Endodermal cell (in vitro differentiated cells): ENCODE measurements around the gene POLR1E. TPM values are rescaled to one million over a fixed set of nuclear protein-coding genes. Genes with fewer than 3 reads are reported as not detected.
A peak's percentile ranks its signal among the peaks of the same experiment; 100 is the strongest.

Source experiments
- DNase-seq: peaks from one replicate; pipeline ENCODE4 v3.0.0-alpha.2; 2017
- H3K27ac ChIP-seq: 2 replicates; pipeline ENCODE4 v1.5.1; 2013; ENCODE audit warnings: mild to moderate bottlenecking, low read depth, low read length, moderate library complexity
- H3K27me3 ChIP-seq: 2 replicates; pipeline ENCODE4 v1.6.1; 2013; ENCODE audit warnings: mild to moderate bottlenecking, low read length, moderate library complexity; ENCODE audit not compliant: insufficient read depth, control insufficient read depth, poor library complexity, severe bottlenecking
- H3K36me3 ChIP-seq: 2 replicates; pipeline ENCODE4 v1.7.0; 2013; ENCODE audit warnings: mild to moderate bottlenecking, low read length, moderate library complexity; ENCODE audit not compliant: control insufficient read depth, insufficient read depth
- H3K4me1 ChIP-seq: one replicate; pipeline ENCODE4 v1.7.0; 2013; ENCODE audit warnings: low read length; ENCODE audit not compliant: control insufficient read depth, insufficient read depth
- H3K4me3 ChIP-seq: 2 replicates; pipeline ENCODE4 v1.5.1; 2013; ENCODE audit warnings: mild to moderate bottlenecking, low read length, moderate library complexity
- H3K9ac ChIP-seq: 2 replicates; pipeline ENCODE4 v1.6.1; 2013; ENCODE audit warnings: mild to moderate bottlenecking, low read length, moderate library complexity; ENCODE audit not compliant: poor library complexity, severe bottlenecking; ENCODE audit errors: extremely low read depth
- H3K9me3 ChIP-seq: 2 replicates; pipeline ENCODE4 v1.6.1; 2013; ENCODE audit warnings: mild to moderate bottlenecking, low read length, moderate library complexity; ENCODE audit not compliant: control insufficient read depth
- H3K27ac Mint-ChIP-seq: 2 replicates; pipeline ENCODE4 v1.8.0; 2020; ENCODE audit warnings: mixed read lengths
- H3K27me3 Mint-ChIP-seq: 2 replicates; pipeline ENCODE4 v1.8.0; 2021; ENCODE audit warnings: mild to moderate bottlenecking, mixed read lengths; ENCODE audit not compliant: insufficient read depth
- H3K36me3 Mint-ChIP-seq: 2 replicates; pipeline ENCODE4 v1.8.0; 2020; ENCODE audit warnings: low read depth, mixed read lengths
- H3K4me1 Mint-ChIP-seq: 2 replicates; pipeline ENCODE4 v1.8.0; 2020; ENCODE audit warnings: mixed read lengths
- H3K4me3 Mint-ChIP-seq: 2 replicates; pipeline ENCODE4 v1.8.0; 2020; ENCODE audit warnings: mild to moderate bottlenecking, moderate library complexity, mixed read lengths
- H3K9me3 Mint-ChIP-seq: 2 replicates; pipeline ENCODE4 v1.8.0; 2020; ENCODE audit warnings: mild to moderate bottlenecking, mixed read lengths
- WGBS, 2 experiments: methylation state at CpG; one replicate each; pipeline versions ENCODE4 v1.1.5 to v1.1.7; 2013; ENCODE audit warnings: missing lambda C conversion rate in 2 of 2, mixed read lengths in 1 of 2; ENCODE audit not compliant: insufficient coverage in 1 of 2, insufficient read length in 1 of 2; 5-methylcytosine and 5-hydroxymethylcytosine counted together
- total RNA-seq, 2 donors: library from RNA; stranded (reverse); fragmentation: NEBNext Ultra II Directional in 1 of 2; extraction: Animal tissue kit (Norgen Biotek cat#: 25700) in 1 of 2; gene quantifications; 2 replicates in 1 of 2; 3 replicates in 1 of 2; pipeline ENCODE4 v1.2.1, GENCODE V29; 2021
- TF ChIP-seq, protein P1 (sequence below): fragments of 200-600 bp; sonication (generic); conservative IDR thresholded peaks from 2 replicates; pipeline ENCODE4 v1.5.0; 2021; ENCODE audit warnings: antibody characterized with exemption, mild to moderate bottlenecking

The POLR1E gene
- total RNA-seq, 2 donors from 2014 or later, result 23.5 to 25.2 TPM

- no peak overlapping the region for H3K4me3 ChIP-seq
- H3K9me3 ChIP-seq, result no peaks in the 10 kb centered on the region
- Mint-ChIP-seq H3K4me1 (no peaks in the 10 kb centered on the region), H3K4me3 (no peak overlapping the region), H3K27ac (no peak overlapping the region), H3K27me3 (no peaks in the 10 kb centered on the region), H3K9me3 (no peaks in the 10 kb centered on the region), H3K36me3 (peaks cover 74% of the 10 kb centered on the region)
- no peaks in the 10 kb centered on the region for H3K4me1 ChIP-seq
- H3K27ac ChIP-seq, result no peak overlapping the region
- no peak overlapping the region for H3K9ac ChIP-seq
- WGBS, 2 experiments, result 98 to 100% methylated on average over 1 to 2 of the region's 2 CpGs
- H3K36me3 ChIP-seq, result peaks cover 61% of the 10 kb centered on the region
- H3K27me3 ChIP-seq, result no peaks in the 10 kb centered on the region
- TF ChIP-seq, protein P1, sequence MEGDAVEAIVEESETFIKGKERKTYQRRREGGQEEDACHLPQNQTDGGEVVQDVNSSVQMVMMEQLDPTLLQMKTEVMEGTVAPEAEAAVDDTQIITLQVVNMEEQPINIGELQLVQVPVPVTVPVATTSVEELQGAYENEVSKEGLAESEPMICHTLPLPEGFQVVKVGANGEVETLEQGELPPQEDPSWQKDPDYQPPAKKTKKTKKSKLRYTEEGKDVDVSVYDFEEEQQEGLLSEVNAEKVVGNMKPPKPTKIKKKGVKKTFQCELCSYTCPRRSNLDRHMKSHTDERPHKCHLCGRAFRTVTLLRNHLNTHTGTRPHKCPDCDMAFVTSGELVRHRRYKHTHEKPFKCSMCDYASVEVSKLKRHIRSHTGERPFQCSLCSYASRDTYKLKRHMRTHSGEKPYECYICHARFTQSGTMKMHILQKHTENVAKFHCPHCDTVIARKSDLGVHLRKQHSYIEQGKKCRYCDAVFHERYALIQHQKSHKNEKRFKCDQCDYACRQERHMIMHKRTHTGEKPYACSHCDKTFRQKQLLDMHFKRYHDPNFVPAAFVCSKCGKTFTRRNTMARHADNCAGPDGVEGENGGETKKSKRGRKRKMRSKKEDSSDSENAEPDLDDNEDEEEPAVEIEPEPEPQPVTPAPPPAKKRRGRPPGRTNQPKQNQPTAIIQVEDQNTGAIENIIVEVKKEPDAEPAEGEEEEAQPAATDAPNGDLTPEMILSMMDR, result no peak
- DNase-seq, result no peak
Measured at GRCh38 chr9:37522971-37523370, 37.2 kb downstream of the POLR1E start.

DNA sequence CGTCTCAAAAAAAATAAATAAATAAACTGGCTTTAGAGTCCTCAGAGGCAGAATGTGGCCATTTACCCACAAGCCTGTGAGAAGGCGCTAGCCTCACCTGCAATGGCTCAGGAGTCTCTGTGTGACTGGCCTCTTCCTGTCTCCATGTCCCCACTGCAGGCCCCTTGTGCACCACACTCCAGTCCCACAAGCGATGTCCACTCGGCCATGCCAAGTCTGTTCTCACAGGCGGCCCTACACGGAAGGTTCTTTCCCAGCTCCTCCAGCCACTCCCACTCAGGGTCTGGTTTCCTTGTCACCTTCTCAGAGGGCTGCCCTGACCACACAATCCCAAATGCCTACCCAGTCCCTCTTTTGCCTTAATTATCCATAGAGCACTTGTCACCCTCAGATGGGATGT is 38.2 kb downstream of the POLR1E start:
- H3K27ac ChIP-seq, result no peak overlapping the region
- H3K27me3 ChIP-seq, result no peaks in the 10 kb centered on the region
- no peak overlapping the region for H3K4me3 ChIP-seq
- TF ChIP-seq, protein P1, result no peak
- DNase-seq, result no peak
- no peak overlapping the region for H3K4me3 Mint-ChIP-seq
- H3K36me3 Mint-ChIP-seq, result peaks cover 74% of the 10 kb centered on the region
- WGBS, 2 experiments, result 84 to 95% methylated on average over 4 to 6 of the region's 6 CpGs
- H3K27ac Mint-ChIP-seq, result peak overlapping the region; percentile 59
- H3K9me3 ChIP-seq, result no peaks in the 10 kb centered on the region
- H3K4me1 ChIP-seq, result no peaks in the 10 kb centered on the region
- no peak overlapping the region for H3K9ac ChIP-seq
- H3K4me1 Mint-ChIP-seq, result no peaks in the 10 kb centered on the region
- H3K27me3 Mint-ChIP-seq, result no peaks in the 10 kb centered on the region
- H3K36me3 ChIP-seq, result peaks cover 65% of the 10 kb centered on the region
- H3K9me3 Mint-ChIP-seq, result no peaks in the 10 kb centered on the region

DNA sequence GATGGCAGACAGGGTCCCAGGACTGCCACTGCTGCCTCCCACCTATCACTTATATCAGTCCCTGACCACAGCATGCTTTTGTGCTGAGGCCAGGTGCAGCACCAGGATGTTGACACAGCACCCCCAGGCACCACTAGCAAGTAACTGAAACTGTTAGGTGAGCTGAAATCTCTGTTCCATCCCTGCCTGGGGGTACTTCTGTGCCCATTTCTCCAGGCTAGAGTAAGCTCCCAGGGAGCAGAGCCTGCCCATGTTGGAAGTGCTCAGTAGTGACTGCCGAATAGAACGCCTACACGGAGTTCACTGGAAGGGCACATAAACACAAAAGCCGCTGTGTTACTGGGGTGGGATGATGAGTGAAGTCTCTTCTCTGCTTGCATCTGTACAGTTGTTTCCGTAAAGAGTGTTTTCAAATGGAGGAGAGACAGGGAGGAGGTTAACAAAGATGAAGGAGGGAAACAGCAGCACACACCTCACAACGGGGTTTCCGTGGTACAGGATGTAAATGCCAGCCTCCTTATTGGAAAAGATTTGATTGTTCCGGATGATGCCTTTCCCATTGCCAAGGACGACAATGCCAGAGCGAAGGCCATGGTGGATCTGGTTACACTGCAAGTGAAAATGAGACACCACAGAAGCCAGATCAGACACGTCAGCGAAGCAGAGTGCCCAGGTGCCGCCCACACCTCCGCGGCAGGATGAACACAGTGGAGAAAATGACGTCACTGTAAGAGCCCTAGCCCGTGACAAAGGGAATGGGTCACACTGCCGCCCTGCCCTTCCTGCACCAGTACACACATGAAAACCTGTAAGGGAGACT is 43.1 kb downstream of the POLR1E start:
- Mint-ChIP-seq H3K4me1 (no peaks in the 10 kb centered on the region), H3K27ac (no peak overlapping the region), H3K27me3 (no peaks in the 10 kb centered on the region), H3K4me3 (no peak overlapping the region), H3K36me3 (peaks cover 73% of the 10 kb centered on the region), H3K9me3 (no peaks in the 10 kb centered on the region)
- H3K27ac ChIP-seq, result no peak overlapping the region
- peaks cover 60% of the 10 kb centered on the region for H3K36me3 ChIP-seq
- no peaks in the 10 kb centered on the region for H3K4me1 ChIP-seq
- no peak for DNase-seq
- H3K4me3 ChIP-seq, result no peak overlapping the region
- H3K9me3 ChIP-seq, result no peaks in the 10 kb centered on the region
- TF ChIP-seq, protein P1, result no peak
- H3K27me3 ChIP-seq, result no peaks in the 10 kb centered on the region
- no peak overlapping the region for H3K9ac ChIP-seq
- WGBS, 2 experiments, result 95% methylated on average over 16 to 18 of the region's 18 CpGs
